Mesendoderm (in vitro differentiated cells): Measurements from ENCODE around the gene ZFYVE21. TPM values are rescaled to one million over a fixed set of nuclear protein-coding genes. Genes with fewer than 3 reads are reported as not detected.
A peak's percentile ranks its signal among the peaks of the same experiment; 100 is the strongest.

Experiments
- DNase-seq: peaks from one replicate; pipeline ENCODE4 v3.0.0; 2013
- H2AK5ac ChIP-seq: 2 replicates; pipeline ENCODE4 v1.6.1; 2013; ENCODE audit warnings: low read length, inconsistent platforms
- H2BK120ac ChIP-seq: 2 replicates; pipeline ENCODE4 v1.6.1; 2013; ENCODE audit warnings: low read depth, mild to moderate bottlenecking, low read length, moderate library complexity, mixed read lengths
- H2BK15ac ChIP-seq: replicated peaks from 2 replicates; pipeline ENCODE4 v1.6.1; 2013; ENCODE audit warnings: low read depth, mild to moderate bottlenecking, moderate library complexity
- H2BK5ac ChIP-seq: 2 replicates; pipeline ENCODE4 v1.6.1; 2013; ENCODE audit warnings: low read length, inconsistent platforms
- H3K18ac ChIP-seq: 2 replicates; pipeline ENCODE4 v1.6.1; 2013; ENCODE audit warnings: mild to moderate bottlenecking, low read length, mixed read lengths
- H3K23ac ChIP-seq: one replicate; pipeline ENCODE4 v1.6.1; 2013; ENCODE audit warnings: low read length
- H3K27ac ChIP-seq: 2 replicates; pipeline ENCODE4 v1.5.1; 2013; ENCODE audit warnings: low read depth, mild to moderate bottlenecking, inconsistent platforms, low read length, moderate library complexity
- H3K27me3 ChIP-seq: 2 replicates; pipeline ENCODE4 v1.6.1; 2013; ENCODE audit warnings: low read length, control low read depth, mild to moderate bottlenecking, inconsistent platforms; ENCODE audit not compliant: insufficient read depth, poor library complexity
- H3K36me3 ChIP-seq: 2 replicates; pipeline ENCODE4 v1.6.1; 2013; ENCODE audit warnings: low read length, inconsistent platforms; ENCODE audit not compliant: control insufficient read depth, insufficient read depth
- H3K4ac ChIP-seq: one replicate; pipeline ENCODE4 v1.6.1; 2013; ENCODE audit warnings: low read depth, mild to moderate bottlenecking, low read length, moderate library complexity
- H3K4me1 ChIP-seq: 2 replicates; pipeline ENCODE4 v1.6.1; 2013; ENCODE audit warnings: low read depth, low read length, inconsistent platforms; ENCODE audit not compliant: control insufficient read depth
- H3K4me2 ChIP-seq: 2 replicates; pipeline ENCODE4 v1.6.1; 2013; ENCODE audit warnings: low read length
- H3K4me3 ChIP-seq: 2 replicates; pipeline ENCODE4 v1.5.1; 2013; ENCODE audit warnings: mild to moderate bottlenecking, low read length
- H3K56ac ChIP-seq: one replicate; pipeline ENCODE4 v1.6.1; 2013; ENCODE audit warnings: low read length
- H3K79me1 ChIP-seq: 2 replicates; pipeline ENCODE4 v1.6.1; 2013; ENCODE audit warnings: low read length, inconsistent platforms
- H3K79me2 ChIP-seq: 2 replicates; pipeline ENCODE4 v1.6.1; 2013; ENCODE audit warnings: mild to moderate bottlenecking, low read length; ENCODE audit not compliant: control insufficient read depth, insufficient read depth
- H3K9ac ChIP-seq: 2 replicates; pipeline ENCODE4 v1.6.1; 2013; ENCODE audit warnings: low read length, inconsistent platforms
- H4K5ac ChIP-seq: one replicate; pipeline ENCODE4 v1.6.1; 2013; ENCODE audit warnings: low read length
- H4K8ac ChIP-seq: one replicate; pipeline ENCODE4 v1.6.1; 2013; ENCODE audit warnings: low read depth, mild to moderate bottlenecking, control low read depth, low read length, moderate library complexity
- WGBS: extraction: QIAGEN DNeasy Blood & Tissue Kit; methylation state at CpG from one replicate; pipeline ENCODE4 v1.1.7; 2013; ENCODE audit warnings: low lambda C conversion rate, missing lambda C conversion rate; ENCODE audit not compliant: insufficient coverage; ENCODE audit errors: extremely low coverage; 5-methylcytosine and 5-hydroxymethylcytosine counted together
- polyA plus RNA-seq, 2 experiments: library from polyadenylated mRNA; stranded (reverse); fragments of 200-250 nt; gene quantifications; one replicate each; pipeline ENCODE4 v1.2.3, GENCODE V29; 2013

Gene ZFYVE21
- 32.3 TPM for polyA plus RNA-seq (2013, experiment 1 of 2)
- 31.1 TPM for polyA plus RNA-seq (2013, experiment 2 of 2)

DNA sequence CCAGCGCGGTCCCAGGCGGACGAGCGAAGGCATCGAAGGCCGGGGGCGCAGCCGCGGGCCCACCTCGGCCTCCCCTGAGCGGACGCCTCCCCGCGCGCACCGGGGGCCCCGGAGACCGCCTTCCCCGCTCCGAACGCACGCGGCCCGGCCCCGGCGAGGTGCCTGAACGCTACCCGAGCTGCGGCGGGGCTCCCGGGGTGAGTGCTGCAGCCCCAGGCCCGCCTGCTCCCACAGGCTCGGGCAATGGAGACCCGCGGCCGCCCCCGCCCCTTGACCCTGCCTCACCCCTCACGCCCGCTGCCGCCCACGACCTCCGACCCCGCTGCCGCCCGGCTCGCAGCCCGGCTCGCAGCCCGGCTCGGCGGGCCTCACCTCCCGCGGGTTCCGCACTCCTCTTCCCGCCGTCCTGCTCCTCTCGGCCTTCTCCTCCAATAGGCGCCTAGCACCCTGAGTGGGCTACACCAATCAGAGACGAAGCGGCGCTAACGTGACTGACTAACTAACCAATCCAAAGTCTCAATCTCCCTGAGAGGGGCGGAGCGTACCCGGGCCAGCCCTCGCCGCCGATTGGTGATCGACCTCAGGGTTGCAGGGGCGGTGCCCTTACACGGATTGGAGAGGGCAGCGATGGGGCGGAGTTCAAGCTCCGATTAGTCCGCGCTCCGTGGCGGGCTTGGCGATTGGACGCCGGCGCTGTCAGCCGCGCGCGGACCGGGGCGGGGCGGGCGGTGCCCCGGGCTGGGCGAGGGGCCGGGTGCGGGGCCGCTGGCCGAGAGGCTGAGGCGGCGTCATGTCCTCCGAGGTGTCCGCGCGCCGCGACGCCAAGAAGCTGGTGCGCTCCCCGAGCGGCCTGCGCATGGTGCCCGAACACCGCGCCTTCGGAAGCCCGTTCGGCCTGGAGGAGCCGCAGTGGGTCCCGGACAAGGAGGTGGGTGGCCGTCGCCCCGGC lies at the start of gene ZFYVE21, which contains the start of gene XRCC3:
Gene ZFYVE21, plus strand, starts transcription at position 759 of the 949 bp plus-strand sequence. Its CDS starts 32 bp downstream, at position 791.
Gene XRCC3, minus strand, starts transcription at position 400 of the 949 bp plus-strand sequence. CDS start 4,364 bp downstream, outside the sequence.
- WGBS: no CpG with 5 or more reads among the region's 121 CpGs

DNA sequence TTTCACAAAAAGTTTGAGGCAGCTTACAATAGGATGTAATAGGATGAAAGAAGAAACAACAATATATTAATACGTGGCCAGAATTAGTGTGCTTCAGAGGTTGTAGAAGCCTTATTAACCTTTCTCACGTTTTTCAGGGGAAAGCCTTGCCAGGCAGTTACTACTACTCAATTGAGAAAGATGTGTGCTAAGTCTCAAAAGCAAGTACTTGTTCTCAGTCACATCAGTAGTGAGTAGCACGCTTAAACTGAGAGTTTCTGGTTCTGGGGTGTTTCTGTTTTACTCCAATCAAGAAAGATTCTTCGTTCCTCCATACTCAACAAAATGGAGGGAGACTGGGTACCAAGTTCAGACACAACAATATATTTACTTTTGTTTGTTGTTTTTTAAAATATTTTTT lies 47.9 kb upstream of the ZFYVE21 start:
- Histone ChIP-seq H3K36me3 (peaks cover 13% of the 10 kb centered on the region), H3K56ac (no peak overlapping the region), H3K4me1 (no peaks in the 10 kb centered on the region), H3K79me1 (peaks cover 9% of the 10 kb centered on the region), H2AK5ac (no peak overlapping the region), H3K27ac (no peak overlapping the region), H4K5ac (no peak overlapping the region), H3K27me3 (no peaks in the 10 kb centered on the region), H2BK5ac (no peak overlapping the region), H4K8ac (no peak overlapping the region), H3K23ac (no peak overlapping the region), H3K4me2 (no peak overlapping the region), H3K9ac (no peak overlapping the region), H3K18ac (no peak overlapping the region), H3K4me3 (no peak overlapping the region), H2BK120ac (no peak overlapping the region), H2BK15ac (no peak overlapping the region), H3K79me2 (peaks cover 2% of the 10 kb centered on the region), H3K4ac (no peak overlapping the region)
- DNase-seq: no peak
- no CpG with 5 or more reads among the region's 4 CpGs for WGBS

More for the DNA sequence above, at the start of gene ZFYVE21, which contains the start of gene XRCC3:
- Histone ChIP-seq H3K79me1 (peaks cover 23% of the 10 kb centered on the region), H3K18ac (peak within 1 kb of the TSS; percentile 96), H4K8ac (no peak within 1 kb of the TSS), H3K9ac (peak within 1 kb of the TSS; percentile 87), H3K4me3 (peak within 1 kb of the TSS; percentile 74), H3K27ac (peak within 1 kb of the TSS; percentile 75), H2BK15ac (no peak within 1 kb of the TSS), H3K36me3 (no peaks in the 10 kb centered on the region), H3K27me3 (no peaks in the 10 kb centered on the region), H2BK120ac (no peak within 1 kb of the TSS), H4K5ac (no peak within 1 kb of the TSS), H3K23ac (peak within 1 kb of the TSS; percentile 89), H2AK5ac (no peak within 1 kb of the TSS), H3K79me2 (peaks cover 28% of the 10 kb centered on the region), H3K4me1 (peaks cover 3% of the 10 kb centered on the region), H3K56ac (peak within 1 kb of the TSS; percentile 95), H3K4ac (peak within 1 kb of the TSS; percentile 82), H3K4me2 (peak within 1 kb of the TSS; percentile 87), H2BK5ac (no peak within 1 kb of the TSS)
- DNase-seq: peak; percentile 100

DNA sequence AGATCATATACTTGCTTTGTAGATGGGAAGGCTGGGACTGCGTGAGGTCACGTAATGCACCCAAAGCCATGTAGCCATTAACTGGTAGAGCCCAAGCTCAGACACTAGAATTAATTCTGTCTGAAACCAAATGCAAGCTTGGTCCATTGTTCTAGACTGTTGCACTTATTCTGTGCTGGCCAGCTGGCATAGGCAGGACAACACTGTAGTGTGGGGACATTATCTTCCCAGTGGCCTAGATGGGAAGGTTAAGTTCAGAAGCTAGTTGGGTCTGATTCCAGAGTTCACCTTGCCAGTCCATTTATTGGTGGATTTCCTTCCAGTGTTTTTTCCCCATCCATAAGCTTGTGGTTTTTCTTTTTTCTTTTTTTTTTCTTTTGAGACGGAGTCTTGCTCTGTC lies 47.5 kb upstream of the ZFYVE21 start:
- no CpG with 5 or more reads among the region's 3 CpGs for WGBS
- Histone ChIP-seq H4K5ac (no peak overlapping the region), H3K56ac (no peak overlapping the region), H3K4me1 (no peaks in the 10 kb centered on the region), H3K79me1 (peaks cover 9% of the 10 kb centered on the region), H3K4me3 (no peak overlapping the region), H4K8ac (no peak overlapping the region), H3K4me2 (no peak overlapping the region), H2BK120ac (no peak overlapping the region), H3K27ac (no peak overlapping the region), H3K4ac (no peak overlapping the region), H3K18ac (no peak overlapping the region), H3K36me3 (peaks cover 15% of the 10 kb centered on the region), H3K27me3 (no peaks in the 10 kb centered on the region), H2BK5ac (no peak overlapping the region), H3K23ac (no peak overlapping the region), H2BK15ac (no peak overlapping the region), H3K9ac (no peak overlapping the region), H2AK5ac (no peak overlapping the region), H3K79me2 (peaks cover 2% of the 10 kb centered on the region)
- DNase-seq: no peak

DNA sequence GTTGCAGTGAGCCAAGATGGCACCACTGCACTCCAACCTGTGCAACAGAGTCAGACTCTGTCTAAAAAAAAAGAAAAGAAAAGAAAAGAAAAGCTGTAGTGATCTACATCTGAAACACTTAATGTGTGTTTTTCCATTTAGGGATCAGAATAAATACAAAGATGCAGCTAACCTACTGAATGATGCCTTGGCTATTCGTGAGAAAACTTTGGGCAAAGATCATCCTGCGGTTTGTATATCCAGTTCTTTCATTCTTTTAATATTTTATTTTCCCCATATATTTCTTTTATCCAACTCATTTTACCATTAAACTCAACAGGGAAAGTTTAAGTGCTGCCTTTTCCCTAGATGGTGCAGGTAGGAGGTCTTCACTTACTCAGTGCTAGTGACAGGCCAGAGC lies 46.2 kb upstream of the ZFYVE21 start:
- no peak overlapping the region for H3K4me2 ChIP-seq
- H2BK120ac ChIP-seq: no peak overlapping the region
- H4K5ac ChIP-seq: no peak overlapping the region
- no peak overlapping the region for H3K56ac ChIP-seq
- H3K23ac ChIP-seq: no peak overlapping the region
- no peak overlapping the region for H2AK5ac ChIP-seq
- no peaks in the 10 kb centered on the region for H3K4me1 ChIP-seq
- H3K4ac ChIP-seq: no peak overlapping the region
- no peak overlapping the region for H3K4me3 ChIP-seq
- no peak overlapping the region for H2BK5ac ChIP-seq
- no peak overlapping the region for H2BK15ac ChIP-seq
- no peaks in the 10 kb centered on the region for H3K27me3 ChIP-seq
- no peak overlapping the region for H3K18ac ChIP-seq
- WGBS: no CpG with 5 or more reads among the region's 2 CpGs
- peaks cover 12% of the 10 kb centered on the region for H3K36me3 ChIP-seq
- no peak overlapping the region for H4K8ac ChIP-seq
- no peak overlapping the region for H3K9ac ChIP-seq
- no peak for DNase-seq
- no peak overlapping the region for H3K27ac ChIP-seq
- peaks cover 4% of the 10 kb centered on the region for H3K79me1 ChIP-seq
- H3K79me2 ChIP-seq: no peaks in the 10 kb centered on the region

DNA sequence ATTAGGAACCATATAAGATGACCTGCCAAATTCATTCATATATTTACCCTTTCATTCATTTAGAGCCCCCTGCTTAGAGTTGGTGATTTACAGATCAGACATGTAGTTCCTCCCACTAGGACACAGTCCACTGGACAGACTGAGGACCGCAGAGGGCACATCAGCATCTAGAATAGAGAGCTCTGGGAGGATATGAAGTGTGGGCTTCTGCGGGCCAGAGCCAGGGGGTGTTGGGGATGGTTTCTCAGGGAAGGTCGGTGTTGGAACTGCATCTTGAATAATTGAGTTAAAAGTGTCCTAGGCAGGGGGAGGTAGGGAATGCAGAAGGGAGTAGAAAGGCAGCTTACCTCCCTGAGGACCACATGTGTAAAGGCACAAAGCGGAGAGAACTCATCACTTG lies 43.7 kb upstream of the ZFYVE21 start:
- Histone ChIP-seq H3K56ac (no peak overlapping the region), H3K36me3 (peaks cover 19% of the 10 kb centered on the region), H2BK5ac (no peak overlapping the region), H3K4me2 (no peak overlapping the region), H3K23ac (no peak overlapping the region), H4K8ac (no peak overlapping the region), H2AK5ac (no peak overlapping the region), H3K9ac (no peak overlapping the region), H2BK120ac (no peak overlapping the region), H3K79me2 (no peaks in the 10 kb centered on the region), H3K4me3 (no peak overlapping the region), H3K4ac (no peak overlapping the region), H3K4me1 (no peaks in the 10 kb centered on the region), H4K5ac (no peak overlapping the region), H3K18ac (no peak overlapping the region), H3K27ac (no peak overlapping the region), H2BK15ac (no peak overlapping the region), H3K27me3 (no peaks in the 10 kb centered on the region), H3K79me1 (peaks cover 4% of the 10 kb centered on the region)
- WGBS: no CpG with 5 or more reads among the region's 4 CpGs
- DNase-seq: no peak
